DOHH2 (cell line): ENCODE results near the gene PRR9.

Experiments used
- H3F3A ChIP-seq: fragments of 200-600 bp; sonication (generic), shearing (Covaris generic); 2 replicates; pipeline ENCODE4 v1.6.0; 2016; ENCODE audit warnings: antibody characterized with exemption, mild to moderate bottlenecking; ENCODE audit not compliant: control insufficient read depth, insufficient read depth
- H3K27ac ChIP-seq: fragments of 200-600 bp; sonication (generic); 2 replicates; pipeline ENCODE4 v1.5.1; 2014; ENCODE audit warnings: low read depth, mild to moderate bottlenecking, low read length, moderate library complexity
- H3K27me3 ChIP-seq: fragments of 200-600 bp; sonication (generic); 2 replicates; pipeline ENCODE4 v1.6.1; 2014; ENCODE audit warnings: mild to moderate bottlenecking, low read length, mixed read lengths; ENCODE audit not compliant: control insufficient read depth
- H3K36me3 ChIP-seq: fragments of 200-600 bp; sonication (generic); 2 replicates; pipeline ENCODE4 v1.6.1; 2014; ENCODE audit warnings: mild to moderate bottlenecking, low read length, moderate library complexity, mixed read lengths; ENCODE audit not compliant: control insufficient read depth
- H3K4me1 ChIP-seq: fragments of 200-600 bp; sonication (generic); 2 replicates; pipeline ENCODE4 v1.6.1; 2014; ENCODE audit warnings: mild to moderate bottlenecking, low read length, mixed read lengths; ENCODE audit not compliant: control insufficient read depth
- H3K4me2 ChIP-seq: fragments of 200-600 bp; sonication (generic); 2 replicates; pipeline ENCODE4 v1.6.0; 2014; ENCODE audit warnings: mild to moderate bottlenecking, low read length, moderate library complexity
- H3K4me3 ChIP-seq: fragments of 200-600 bp; sonication (generic); 2 replicates; pipeline ENCODE4 v1.5.1; 2014; ENCODE audit warnings: mild to moderate bottlenecking, low read length, mixed read lengths
- H3K79me2 ChIP-seq: fragments of 200-600 bp; sonication (generic); 2 replicates; pipeline ENCODE4 v1.6.1; 2014; ENCODE audit warnings: mild to moderate bottlenecking, low read length, mixed read lengths; ENCODE audit not compliant: control insufficient read depth
- H3K9me2 ChIP-seq: fragments of 200-600 bp; sonication (generic); replicated peaks from 2 replicates; pipeline ENCODE4 v1.6.1; 2014; ENCODE audit warnings: mild to moderate bottlenecking, low read length, mixed read lengths; ENCODE audit not compliant: control insufficient read depth
- H3K9me3 ChIP-seq: fragments of 200-600 bp; sonication (generic); 2 replicates; pipeline ENCODE4 v1.6.1; 2014; ENCODE audit warnings: antibody characterized with exemption, low read length, mixed read lengths; ENCODE audit not compliant: control insufficient read depth, insufficient read depth
- H4K20me1 ChIP-seq: fragments of 200-600 bp; sonication (generic); 2 replicates; pipeline ENCODE4 v1.6.0; 2014; ENCODE audit warnings: low read depth, mild to moderate bottlenecking, antibody characterized with exemption, low read length, moderate library complexity; ENCODE audit not compliant: control insufficient read depth, insufficient read depth
- CTCF ChIP-seq: fragments of 200-600 bp; sonication (generic); IDR thresholded peaks from one replicate; pipeline ENCODE4 v1.5.1; 2014; ENCODE audit warnings: antibody characterized with exemption, mild to moderate bottlenecking, low read depth, low read length; ENCODE audit not compliant: poor library complexity, severe bottlenecking
- EZH2phosphoT487 ChIP-seq: fragments of 200-600 bp; sonication (generic); IDR thresholded peaks from 2 replicates; pipeline ENCODE4 v1.6.1; 2017; ENCODE audit warnings: borderline replicate concordance, mild to moderate bottlenecking, antibody characterized with exemption, low read length, moderate library complexity, mixed read lengths

The PRR9 gene

DNA sequence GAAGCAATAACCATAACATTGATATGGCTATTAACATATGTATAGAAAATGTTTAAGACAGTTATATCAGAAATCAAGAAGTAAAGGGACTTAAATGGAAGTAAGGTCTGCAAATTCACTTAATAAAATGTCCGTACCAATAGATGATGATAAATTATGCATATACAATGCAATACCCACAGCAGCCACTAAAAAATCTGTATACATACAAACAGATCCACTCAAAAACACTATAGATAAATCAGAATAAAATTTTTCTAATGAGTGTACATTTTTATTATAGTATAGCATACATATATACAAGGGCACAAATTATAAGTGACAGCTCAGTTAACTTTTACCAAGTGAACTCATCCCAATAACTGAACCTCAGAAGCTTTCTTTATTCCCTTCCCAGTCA is 48.1 kb downstream of the PRR9 start:
- Histone ChIP-seq H3K79me2 (no peaks in the 10 kb centered on the region), H3K9me2 (no peaks in the 10 kb centered on the region), H3K4me1 (no peaks in the 10 kb centered on the region), H3K36me3 (no peaks in the 10 kb centered on the region), H3K4me2 (no peak overlapping the region), H3K27me3 (peaks cover 39% of the 10 kb centered on the region), H3K27ac (no peak overlapping the region), H3K4me3 (no peak overlapping the region), H4K20me1 (no peaks in the 10 kb centered on the region), H3K9me3 (no peaks in the 10 kb centered on the region), H3F3A (no peaks in the 10 kb centered on the region)
- TF ChIP-seq CTCF (no peak), EZH2phosphoT487 (no peak)
